ENCODE results near the gene PTPRC. TPM values are rescaled to one million over a fixed set of nuclear protein-coding genes. Genes with fewer than 3 reads are reported as not detected.

PTPRC gene
- total and polyA plus RNA-seq, 2 donors (not counting 1 experiment from before 2014, with no cell fraction given) = under 0.01 to 0.11 TPM

GRCh38 chr1:198612471-198613260, 26.2 kb upstream of the PTPRC start:
- Histone ChIP-seq H3K79me2 (ENCODE audit: control insufficient read depth, insufficient read depth, low read length) (no peaks in the 10 kb centered on the region), H3K27me3 (ENCODE audit: control insufficient read depth, insufficient read depth, low read length) (no peaks in the 10 kb centered on the region), H3K36me3 (ENCODE audit: control insufficient read depth, insufficient read depth, low read length) (no peaks in the 10 kb centered on the region), H3K4me2 (ENCODE audit: extremely low read depth, insufficient read depth, low read length) (no peak overlapping the region), H2AFZ (ENCODE audit: low read length) (no peak overlapping the region), H3K4me3 (replicated peaks in 1 of 4; ENCODE audit: control extremely low read depth in 1 of 4, insufficient read depth in 1 of 4, low read depth in 3 of 4, low read length in 4 of 4) (no peak overlapping the region), H3K4me1 (ENCODE audit: control insufficient read depth, extremely low read depth, insufficient read depth, low read length) (no peaks in the 10 kb centered on the region), H3K9ac (ENCODE audit: insufficient read depth, low read length) (no peak overlapping the region), H4K20me1 (ENCODE audit: control insufficient read depth, extremely low read depth, insufficient read depth, low read length) (no peaks in the 10 kb centered on the region), H3K27ac (ENCODE audit: insufficient read depth, low read length) (no peak overlapping the region), H3K9me3 (ENCODE audit: control insufficient read depth, insufficient read depth, low read depth, low read length) (no peaks in the 10 kb centered on the region)
- TF ChIP-seq EZH2 (IDR thresholded peaks at IDR 0.05; ENCODE audit: low read length, missing control alignments) (no peak), CTCF (conservative IDR thresholded peaks at IDR 0.05 in 1 of 2, IDR thresholded peaks at IDR 0.05 in 1 of 2; ENCODE audit: low read depth in 1 of 2, low read length in 2 of 2) (no peak)
- DNase-seq (ENCODE audit: low read depth in 2 of 2) = no peak

GRCh38 chr1:198617406-198617805, 21.4 kb upstream of the PTPRC start:
- no peak overlapping the region for H3K27ac ChIP-seq (ENCODE audit: insufficient read depth, low read length)
- no peak overlapping the region for H3K4me3 ChIP-seq (replicated peaks in 1 of 4; ENCODE audit: control extremely low read depth in 1 of 4, insufficient read depth in 1 of 4, low read depth in 3 of 4, low read length in 4 of 4)
- no peaks in the 10 kb centered on the region for H4K20me1 ChIP-seq (ENCODE audit: control insufficient read depth, extremely low read depth, insufficient read depth, low read length)
- H3K36me3 ChIP-seq (ENCODE audit: control insufficient read depth, insufficient read depth, low read length) = no peaks in the 10 kb centered on the region
- H3K79me2 ChIP-seq (ENCODE audit: control insufficient read depth, insufficient read depth, low read length) = no peaks in the 10 kb centered on the region
- no peak for DNase-seq (ENCODE audit: low read depth in 2 of 2)
- TF ChIP-seq EZH2 (IDR thresholded peaks at IDR 0.05; ENCODE audit: low read length, missing control alignments) = no peak
- no peak for TF ChIP-seq CTCF (conservative IDR thresholded peaks at IDR 0.05 in 1 of 2, IDR thresholded peaks at IDR 0.05 in 1 of 2; ENCODE audit: low read depth in 1 of 2, low read length in 2 of 2)
- no peak overlapping the region for H2AFZ ChIP-seq (ENCODE audit: low read length)
- no peaks in the 10 kb centered on the region for H3K4me1 ChIP-seq (ENCODE audit: control insufficient read depth, extremely low read depth, insufficient read depth, low read length)
- no peaks in the 10 kb centered on the region for H3K9me3 ChIP-seq (ENCODE audit: control insufficient read depth, insufficient read depth, low read depth, low read length)
- H3K27me3 ChIP-seq (ENCODE audit: control insufficient read depth, insufficient read depth, low read length) = no peaks in the 10 kb centered on the region
- H3K4me2 ChIP-seq (ENCODE audit: extremely low read depth, insufficient read depth, low read length) = no peak overlapping the region
- no peak overlapping the region for H3K9ac ChIP-seq (ENCODE audit: insufficient read depth, low read length)

DNA sequence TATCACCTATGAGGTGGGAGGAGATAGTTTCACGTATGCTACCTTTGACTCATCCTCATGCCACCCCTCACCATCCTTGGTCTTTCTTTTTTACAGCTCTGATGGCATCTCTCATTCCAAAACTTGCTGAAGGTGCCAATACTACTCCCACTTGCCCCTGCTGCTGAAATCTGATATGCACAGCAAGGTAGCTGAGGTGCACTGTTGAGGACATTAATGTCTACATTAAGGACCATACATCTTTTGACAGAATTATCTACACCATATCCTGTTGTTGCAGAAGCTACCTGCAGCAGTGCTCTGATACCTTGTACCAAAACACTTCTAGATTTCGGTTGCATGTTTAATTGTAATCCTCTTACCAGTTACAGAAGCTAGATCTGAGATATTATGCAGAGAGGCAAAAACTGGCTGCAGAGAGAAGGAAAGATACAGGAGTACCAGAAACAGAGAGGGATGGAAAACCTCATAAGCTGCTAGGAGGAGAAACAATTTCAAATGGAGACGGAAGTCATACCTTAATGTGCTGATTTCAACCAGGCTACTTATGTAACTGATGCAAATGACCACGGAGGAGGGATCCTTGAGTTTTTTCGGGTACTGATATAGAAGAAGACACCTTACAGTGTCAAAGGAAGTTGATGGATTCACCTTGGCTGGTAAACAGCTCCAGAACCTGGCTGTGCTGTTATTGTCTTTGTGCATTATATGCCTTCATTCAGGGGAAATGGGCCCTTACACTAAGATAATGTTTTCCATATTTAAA, 19.3 kb upstream of the PTPRC start:
- H4K20me1 ChIP-seq (ENCODE audit: control insufficient read depth, extremely low read depth, insufficient read depth, low read length) = no peaks in the 10 kb centered on the region
- no peaks in the 10 kb centered on the region for H3K36me3 ChIP-seq (ENCODE audit: control insufficient read depth, insufficient read depth, low read length)
- H2AFZ ChIP-seq (ENCODE audit: low read length) = no peak overlapping the region
- H3K27me3 ChIP-seq (ENCODE audit: control insufficient read depth, insufficient read depth, low read length) = no peaks in the 10 kb centered on the region
- no peaks in the 10 kb centered on the region for H3K4me1 ChIP-seq (ENCODE audit: control insufficient read depth, extremely low read depth, insufficient read depth, low read length)
- H3K9me3 ChIP-seq (ENCODE audit: control insufficient read depth, insufficient read depth, low read depth, low read length) = no peaks in the 10 kb centered on the region
- no peak overlapping the region for H3K9ac ChIP-seq (ENCODE audit: insufficient read depth, low read length)
- H3K79me2 ChIP-seq (ENCODE audit: control insufficient read depth, insufficient read depth, low read length) = no peaks in the 10 kb centered on the region
- no peak overlapping the region for H3K4me3 ChIP-seq (replicated peaks in 1 of 4; ENCODE audit: control extremely low read depth in 1 of 4, insufficient read depth in 1 of 4, low read depth in 3 of 4, low read length in 4 of 4)
- no peak for TF ChIP-seq CTCF (conservative IDR thresholded peaks at IDR 0.05 in 1 of 2, IDR thresholded peaks at IDR 0.05 in 1 of 2; ENCODE audit: low read depth in 1 of 2, low read length in 2 of 2)
- DNase-seq (ENCODE audit: low read depth in 2 of 2) = no peak
- H3K4me2 ChIP-seq (ENCODE audit: extremely low read depth, insufficient read depth, low read length) = no peak overlapping the region
- H3K27ac ChIP-seq (ENCODE audit: insufficient read depth, low read length) = no peak overlapping the region
